Hematopoietic multipotent progenitor cell treated with erythropoietin and hydrocortisone succinate and interleukin-3 and kit ligand, for 6 days (in vitro differentiated cells): ENCODE measurements around the gene SLC9A3.

Experiments
- DNase-seq: peaks from one replicate; pipeline ENCODE4 v3.0.0-alpha.2; 2015

Gene SLC9A3

DNA sequence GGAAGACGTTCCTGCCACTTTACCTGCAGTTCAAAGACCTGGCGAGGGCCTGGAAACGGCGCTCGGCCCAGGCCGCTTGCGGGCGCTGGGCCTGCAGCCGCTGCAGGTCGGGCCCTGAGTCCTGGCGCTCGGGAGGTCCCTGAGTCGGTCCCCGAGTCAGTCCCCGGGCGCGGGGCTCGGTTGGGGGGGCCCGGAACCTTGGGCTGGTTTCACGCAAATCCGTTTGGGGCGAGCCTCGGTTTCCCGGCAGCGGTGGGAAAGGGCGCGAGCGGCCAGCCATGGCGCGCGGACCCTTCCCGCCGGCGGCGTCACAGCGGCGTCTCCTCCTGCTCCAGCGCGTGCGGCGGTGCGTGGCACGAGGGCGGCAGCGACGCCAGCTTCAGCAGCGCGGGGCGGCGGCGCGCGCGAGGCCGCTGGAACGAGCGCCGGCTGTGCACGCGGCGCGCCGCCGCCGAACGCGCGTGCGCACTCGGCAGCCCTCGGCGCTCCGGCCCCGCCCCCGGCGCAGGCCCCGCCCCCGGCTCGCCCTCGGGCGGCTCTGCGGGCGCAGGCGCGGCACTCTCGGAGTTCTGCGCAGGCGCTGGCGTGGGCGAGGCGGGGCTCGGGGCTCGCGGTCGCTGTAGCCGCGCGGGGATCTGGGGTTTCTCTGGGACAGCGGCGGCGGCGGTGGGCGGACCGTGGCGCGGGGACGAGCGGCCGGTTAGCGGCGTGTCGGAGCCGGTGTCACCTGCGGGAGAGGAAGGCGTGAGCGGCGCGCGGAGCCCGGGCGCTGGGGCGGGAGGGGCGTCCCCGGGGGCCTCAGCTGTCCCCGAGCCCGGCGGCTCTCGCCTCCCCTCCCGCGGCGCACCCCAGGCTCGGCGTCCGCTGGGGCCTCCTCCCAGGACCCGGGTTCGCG, 51.3 kb downstream of the SLC9A3 start:
- DNase-seq, result peak; percentile 89

DNA sequence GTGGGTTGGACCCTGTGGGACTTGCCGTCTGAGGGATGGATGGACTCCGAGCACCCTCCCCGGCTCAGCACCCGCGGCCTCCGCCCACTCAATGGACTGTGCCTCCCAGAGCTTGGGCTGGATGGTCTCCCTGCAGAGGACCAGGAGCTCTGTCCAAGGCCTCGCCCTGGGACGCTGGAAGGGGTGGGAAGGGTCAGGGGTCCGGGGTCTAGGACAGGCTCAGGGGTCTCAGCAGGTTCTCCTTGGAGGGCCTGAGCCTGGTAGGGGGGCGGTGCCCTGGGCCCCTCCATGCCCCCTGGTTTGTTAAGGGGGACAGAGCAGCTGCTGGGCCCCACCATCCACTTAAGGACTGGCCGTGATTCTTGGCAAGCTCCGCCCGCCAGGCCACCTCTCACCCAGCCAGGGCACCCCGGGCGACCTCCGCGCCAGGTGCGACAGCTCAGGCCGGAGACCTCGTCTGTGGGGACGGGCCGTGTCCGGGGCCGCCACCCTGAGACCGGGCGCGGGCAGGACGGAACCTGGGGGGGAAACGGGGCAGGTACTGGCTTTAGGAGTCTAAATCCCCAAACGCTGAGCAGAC, 52.1 kb downstream of the SLC9A3 start:
- DNase-seq, result peak; percentile 32

DNA sequence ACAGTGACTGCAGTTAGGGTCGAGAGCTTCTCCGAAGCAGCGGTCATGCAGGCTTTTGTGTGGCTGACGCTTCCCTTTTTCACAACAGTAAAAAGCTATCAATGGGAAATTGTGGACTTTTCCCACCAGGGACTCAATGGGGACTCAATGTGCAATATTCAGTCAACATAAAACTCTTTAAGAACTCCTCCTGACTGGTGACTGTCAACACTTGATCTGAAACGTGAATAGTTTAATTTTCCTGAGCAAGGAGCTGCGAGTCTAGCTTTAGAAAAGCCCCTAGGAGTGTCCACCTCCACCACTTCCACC, 52.5 kb downstream of the SLC9A3 start:
- peak; percentile 17 for DNase-seq

DNA sequence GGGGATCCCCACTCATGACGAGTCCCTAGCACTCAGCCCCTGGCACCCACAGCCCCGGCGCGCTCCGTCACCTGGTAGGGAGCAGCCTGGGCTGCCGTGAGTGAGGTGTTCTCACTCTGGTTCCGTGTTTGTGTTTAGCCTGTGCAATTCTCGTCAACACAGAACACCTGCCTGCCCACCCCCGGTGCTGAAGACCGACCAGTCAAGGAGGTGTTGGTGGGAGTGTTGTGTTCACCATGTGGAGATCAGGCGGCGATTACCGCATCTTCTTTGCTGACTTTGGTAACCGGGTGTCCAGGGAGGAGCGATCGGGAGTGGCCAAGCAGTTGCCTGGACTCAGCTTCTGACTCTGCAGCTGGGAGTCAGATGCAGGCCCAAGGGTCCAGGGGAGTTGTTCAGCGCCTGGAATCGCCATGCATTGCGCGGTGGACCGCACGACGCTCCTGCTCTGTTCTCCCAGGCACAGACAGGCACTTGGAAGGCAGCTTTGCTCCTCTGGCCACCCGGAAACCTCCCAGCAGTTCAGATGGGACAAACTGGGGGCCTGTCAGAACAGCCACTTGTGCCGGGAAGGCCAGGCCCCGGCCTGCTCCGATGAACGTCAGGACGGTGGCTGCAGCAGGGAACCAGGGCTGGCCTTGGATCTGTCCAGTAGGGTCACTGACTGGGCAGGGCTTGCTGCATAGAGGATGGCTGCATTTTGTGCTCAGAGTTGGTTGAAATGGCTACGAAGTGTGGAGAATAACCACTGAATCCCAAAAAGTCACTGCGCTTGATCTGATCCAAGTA, 53.1 kb downstream of the SLC9A3 start:
- DNase-seq, result no peak

DNA sequence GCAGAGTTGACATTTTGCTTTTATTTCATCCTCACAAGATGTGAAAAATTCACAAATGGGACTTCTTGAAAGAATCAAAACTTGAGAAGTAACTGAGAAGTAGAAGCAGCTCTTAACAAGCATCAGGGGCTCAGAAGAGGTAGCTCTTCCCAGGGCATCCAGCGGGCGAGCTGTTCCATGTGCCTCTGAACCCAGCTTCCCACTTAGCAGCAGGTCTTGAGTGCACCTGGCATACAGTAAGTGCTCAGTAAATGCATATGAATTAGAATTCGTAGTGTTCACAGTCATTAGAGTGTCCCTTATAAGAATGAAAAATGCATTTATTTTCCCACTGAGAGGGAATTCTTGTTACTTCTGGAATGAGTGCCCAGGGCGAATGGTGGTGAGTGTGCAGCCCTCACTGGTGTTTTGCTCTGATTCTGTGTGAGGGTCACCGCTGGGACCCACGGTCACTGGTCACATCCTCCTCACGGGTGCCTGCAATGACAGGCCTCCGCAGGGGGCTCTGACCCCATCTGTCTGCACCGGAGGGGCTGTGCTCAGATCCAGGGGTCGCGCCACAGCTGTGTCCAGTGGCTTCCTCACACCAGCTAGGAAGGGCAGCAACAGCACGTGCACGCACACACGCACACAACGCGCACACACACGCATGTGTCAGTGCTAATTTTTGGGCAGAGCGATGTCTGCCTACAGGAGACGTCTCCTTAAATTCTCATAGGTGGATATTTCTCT, 54.3 kb downstream of the SLC9A3 start:
- DNase-seq, result peak; percentile 16

DNA sequence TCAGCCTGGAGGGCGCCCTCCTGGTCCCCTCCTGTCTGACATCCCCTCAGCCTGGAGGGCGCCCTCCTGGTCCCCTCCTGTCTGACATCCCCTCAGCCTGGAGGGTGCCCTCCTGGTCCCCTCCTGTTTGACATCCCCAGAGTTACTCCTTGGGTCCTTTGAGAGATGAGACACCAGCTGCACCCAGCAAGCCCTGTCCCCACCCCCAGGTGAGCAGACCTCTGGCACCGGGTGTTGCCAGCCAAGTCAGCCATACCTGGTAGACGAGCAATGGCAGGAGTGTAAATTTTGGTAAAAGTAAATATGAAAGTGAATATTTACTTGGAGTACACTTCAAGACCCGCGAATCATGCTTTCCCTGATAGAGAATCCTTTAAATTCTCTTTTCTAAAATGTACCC, 55.8 kb downstream of the SLC9A3 start:
- no peak for DNase-seq

DNA sequence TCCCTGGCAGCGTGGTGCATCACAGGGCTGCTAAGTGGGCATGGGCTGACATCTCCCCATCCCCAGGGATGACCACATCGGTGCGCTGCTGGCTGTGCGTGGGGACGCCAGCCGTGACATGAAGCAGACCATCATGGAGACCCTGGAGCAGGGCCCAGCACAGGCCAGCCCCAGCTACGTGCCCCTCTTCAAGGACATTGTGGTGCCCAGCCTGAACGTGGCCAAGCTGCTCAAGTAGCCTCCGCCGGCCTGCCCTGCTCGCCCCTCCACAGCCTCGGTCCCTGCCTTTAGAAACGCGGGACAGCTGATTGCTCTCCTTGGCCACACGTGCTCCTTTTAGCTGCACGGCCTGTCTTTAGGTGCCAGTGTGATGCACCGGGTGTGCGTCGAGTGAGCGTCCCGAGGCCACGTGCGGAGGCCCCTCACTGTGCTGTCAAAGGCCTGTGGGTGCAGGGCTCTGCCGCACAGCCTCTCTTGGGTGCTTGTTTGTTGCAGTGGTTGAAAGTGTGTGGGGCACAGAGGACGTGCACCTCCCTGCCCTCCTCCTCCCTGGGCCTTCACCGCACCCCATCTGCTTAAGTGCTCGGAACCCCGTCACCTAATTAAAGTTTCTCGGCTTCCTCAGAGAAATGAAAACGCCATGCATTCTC, 57.5 kb downstream of the SLC9A3 start:
- DNase-seq, result no peak

DNA sequence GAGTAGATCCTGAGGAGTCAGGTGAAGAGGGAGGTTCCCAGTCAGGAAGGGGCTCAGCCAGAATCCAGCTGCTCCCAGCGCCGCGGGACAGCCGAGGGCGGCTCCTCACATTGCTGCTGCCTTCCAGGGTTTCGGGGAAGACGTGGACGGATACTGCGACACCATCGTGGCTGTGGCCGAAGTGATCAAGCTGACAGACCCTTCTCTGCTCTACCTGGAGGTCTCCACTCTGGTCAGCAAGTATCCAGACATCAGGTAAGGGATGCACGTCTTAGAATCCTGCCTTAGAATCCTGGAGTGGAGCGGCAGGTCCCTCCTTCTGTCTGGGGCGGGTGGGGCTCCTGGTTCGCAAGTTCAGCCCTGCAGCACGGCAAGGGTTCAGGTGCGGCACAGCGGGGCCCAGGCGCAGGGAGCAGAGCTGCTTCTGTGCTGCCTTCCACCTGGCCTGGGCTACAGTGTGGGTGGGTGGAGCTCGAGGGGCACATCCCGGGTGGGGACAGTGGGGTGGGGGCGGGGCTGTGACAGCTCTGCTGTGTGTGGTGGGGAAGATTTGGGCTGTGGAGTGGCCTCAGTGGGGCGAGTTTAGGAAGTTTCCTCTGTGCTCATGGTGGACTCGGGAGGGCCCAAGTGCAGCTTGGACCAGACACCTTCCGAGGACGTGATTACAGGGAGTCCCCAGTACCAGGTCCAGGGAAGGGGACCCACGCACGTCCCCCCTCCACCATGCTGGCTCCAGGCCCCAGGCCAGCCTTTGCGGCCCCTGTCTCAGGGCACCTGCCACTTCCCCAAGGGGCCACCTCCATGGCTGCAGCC, 58.5 kb downstream of the SLC9A3 start:
- DNase-seq, result no peak

DNA sequence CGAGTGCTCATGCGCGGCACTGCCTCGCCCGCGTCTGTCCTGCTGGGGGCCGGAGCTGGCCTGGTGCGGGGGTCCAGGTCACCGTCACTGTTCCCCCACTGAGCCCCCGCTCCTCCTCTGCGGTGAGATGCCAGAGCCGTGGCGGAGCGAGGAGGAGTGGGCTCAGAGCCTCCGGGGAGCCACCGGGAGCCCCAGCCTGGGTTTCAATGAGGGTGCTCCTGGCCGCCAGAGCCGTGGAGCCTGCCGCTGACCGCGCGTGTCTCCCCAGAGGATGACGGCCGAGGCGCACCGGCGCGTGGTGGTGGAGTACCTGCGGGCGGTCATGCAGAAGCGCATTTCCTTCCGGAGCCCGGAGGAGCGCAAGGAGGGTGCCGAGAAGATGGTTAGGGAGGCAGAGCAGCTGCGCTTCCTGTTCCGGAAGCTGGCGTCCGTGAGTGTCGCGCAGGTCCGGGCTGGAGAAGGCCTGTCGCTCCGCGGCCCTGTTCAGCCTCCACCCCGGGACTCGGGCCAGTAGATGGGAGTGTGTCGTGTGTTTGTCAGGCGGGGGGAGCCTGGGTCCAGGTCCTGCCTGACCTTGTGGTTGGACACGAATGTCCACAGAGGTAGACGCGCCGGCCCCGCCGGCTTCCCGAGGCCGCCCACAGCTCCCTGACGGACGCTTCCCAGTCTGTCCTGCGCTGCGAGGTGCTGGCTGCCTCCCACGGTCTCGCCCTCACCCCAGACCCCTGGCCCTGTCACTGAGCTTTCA, 59.2 kb downstream of the SLC9A3 start:
- DNase-seq, result no peak

DNA sequence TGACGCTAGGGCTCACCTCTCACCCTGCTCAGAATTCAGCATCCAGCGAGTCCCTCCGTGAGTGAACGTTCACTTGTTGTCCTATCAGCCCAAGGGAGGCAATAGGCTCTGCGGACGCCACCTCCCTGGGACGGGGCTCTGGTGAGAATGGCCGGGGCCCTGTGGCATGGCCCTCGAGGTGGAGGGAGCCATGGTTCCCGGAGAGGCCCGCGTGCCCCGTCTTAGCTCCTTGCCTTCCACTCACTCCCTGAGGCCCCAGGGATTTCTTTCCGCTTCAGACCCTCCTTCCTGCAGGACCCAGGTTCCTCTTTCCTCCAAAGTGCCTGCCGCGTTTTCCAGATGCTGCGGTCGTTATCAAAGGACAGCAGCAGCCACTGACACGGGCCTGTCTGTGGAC, 59.8 kb downstream of the SLC9A3 start:
- no peak for DNase-seq

DNA sequence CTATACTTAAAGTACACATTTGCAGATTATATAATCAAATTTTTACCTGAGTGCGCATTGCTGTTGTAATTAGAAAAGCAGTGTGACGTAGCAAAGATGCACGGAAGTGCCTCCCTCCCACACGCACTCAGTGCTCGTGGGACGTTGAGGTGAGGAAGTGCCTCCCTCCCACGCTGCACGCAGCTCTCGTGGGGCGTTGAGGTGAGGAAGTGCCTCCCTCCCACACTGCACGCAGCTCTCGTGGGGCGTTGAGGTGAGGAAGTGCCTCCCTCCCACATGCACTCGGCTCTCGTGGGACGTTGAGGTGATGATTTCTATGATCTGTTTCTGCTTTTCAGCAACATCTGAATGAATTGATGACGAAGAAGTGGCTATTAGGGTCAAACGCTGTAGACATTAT, 60.3 kb downstream of the SLC9A3 start:
- DNase-seq, result no peak

DNA sequence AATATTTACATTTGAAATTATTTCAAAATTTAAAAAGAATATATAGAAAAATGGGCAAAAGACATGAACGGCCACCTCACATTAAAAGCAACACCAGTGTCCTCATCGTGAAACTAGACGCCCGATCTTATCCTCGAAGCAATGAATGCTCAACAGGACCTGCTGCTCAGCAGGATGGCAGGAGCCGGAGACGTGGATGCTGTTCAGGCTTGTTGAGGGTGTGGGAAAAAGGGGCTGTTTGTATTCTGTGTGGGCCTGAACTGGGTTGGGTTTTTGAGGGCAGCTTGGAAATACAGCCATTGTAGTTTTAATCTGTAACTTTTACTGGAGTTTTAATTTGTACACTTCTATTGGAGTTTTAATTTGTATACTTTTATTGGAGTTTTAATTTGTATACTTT, 60.9 kb downstream of the SLC9A3 start:
- no peak for DNase-seq

DNA sequence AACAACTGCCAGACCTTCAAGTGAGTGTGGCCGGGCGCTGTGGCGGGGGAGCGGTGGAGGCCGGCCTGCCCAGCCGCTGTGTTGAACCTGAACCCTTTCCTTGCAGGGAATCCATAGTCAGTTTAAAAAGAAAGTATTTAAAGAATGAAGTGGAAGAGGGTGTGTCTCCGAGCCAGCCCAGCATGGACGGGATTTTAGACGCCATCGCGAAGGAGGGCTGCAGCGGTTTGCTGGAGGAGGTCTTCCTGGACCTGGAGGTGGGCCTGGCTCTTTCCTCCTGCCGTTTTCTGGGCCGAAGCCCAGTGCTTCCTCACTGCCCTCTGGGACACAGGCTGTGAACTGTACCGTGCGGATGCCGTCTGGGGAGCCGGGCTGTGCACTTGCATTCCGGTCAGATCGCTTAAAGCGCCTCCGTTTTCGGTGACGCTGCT, 62.2 kb downstream of the SLC9A3 start:
- DNase-seq, result no peak

DNA sequence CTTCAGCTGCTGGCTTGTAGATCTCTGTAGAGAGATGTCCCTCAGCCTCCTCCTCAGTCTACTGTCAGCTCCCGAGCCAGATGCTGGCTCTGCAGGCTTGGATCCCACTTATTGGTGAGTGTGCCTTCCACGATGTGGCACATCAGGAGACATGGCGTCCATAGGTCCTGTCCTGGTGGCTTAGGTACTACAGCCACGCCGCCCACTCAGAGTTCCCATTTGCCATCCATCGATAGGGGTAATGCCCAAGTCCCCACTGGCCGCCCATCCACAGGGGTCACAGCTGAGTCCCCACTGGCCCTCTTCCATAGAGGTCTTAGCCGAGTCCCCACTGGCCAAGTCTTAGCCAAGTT, 64.0 kb downstream of the SLC9A3 start:
- DNase-seq, result no peak

DNA sequence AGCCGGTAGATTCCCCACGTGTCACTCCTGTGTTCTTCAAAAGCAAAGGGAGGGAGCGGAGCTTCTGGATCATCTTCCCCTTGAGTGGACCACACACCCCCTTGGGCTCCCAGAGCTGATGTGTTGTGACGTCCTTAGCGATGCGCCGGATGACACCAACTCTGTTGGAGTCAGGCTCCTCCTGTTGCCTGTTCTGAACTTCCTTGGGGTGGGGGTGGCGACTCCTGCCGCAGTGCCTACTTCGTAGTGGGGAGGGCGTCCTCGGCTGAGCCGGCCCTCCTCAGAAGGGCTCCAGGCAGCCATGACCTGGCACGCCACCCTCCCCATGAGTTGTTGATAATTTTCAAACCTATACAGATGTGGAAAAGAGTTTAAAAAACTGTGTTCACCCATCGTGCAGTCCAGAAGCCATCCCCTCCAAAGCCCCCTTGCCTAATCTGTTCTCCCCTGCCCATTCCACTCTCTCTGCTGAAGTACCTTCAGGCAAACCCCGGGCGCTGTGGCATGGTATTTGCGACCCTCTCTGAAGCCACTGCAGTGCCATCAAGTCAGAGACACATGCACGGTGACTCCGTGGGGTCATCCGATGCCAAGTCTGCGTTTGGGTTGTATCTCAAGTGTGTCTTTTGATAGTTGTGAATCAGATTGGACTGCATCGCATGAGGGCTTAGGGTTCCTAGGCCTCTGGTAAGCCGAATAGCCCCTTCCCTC, 64.5 kb downstream of the SLC9A3 start:
- DNase-seq, result no peak

DNA sequence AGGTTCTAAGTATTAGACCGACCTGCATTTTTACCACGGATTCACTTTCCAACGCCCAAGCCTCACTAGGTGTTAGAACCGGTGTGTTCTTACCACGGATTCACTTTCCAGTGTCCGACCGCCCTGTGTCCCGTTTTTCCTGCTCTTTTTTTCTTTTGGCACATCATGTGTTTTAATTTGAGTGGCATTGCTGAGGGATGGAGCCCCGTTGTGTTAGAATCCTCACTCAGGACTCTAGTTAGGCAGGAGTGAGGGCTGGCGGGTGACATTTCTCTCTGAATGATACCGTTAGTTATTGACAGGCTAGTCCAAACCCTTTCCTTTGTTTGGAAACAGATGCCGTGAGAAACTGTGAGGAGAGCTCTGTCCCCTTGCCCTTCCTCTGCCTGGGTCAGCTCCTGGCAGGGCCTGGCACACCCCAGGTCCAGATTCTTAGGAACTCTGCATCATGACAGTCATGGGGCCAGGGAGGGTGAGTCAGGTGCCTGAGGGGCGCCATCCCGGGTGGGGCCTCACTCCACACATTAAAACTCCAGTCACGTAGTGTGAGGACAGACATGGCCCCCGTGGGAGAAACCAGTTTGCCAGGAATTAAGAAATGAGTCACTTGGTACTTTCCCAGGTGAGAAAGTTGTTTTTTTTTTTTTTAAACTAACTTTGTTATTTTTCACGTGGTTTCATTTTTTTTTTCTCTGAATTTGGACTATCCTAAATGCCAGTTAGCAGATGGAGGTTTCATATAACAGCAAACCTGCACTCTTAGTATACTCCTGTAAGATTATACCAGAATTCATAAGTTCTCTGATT, 65.5 kb downstream of the SLC9A3 start:
- DNase-seq, result no peak

DNA sequence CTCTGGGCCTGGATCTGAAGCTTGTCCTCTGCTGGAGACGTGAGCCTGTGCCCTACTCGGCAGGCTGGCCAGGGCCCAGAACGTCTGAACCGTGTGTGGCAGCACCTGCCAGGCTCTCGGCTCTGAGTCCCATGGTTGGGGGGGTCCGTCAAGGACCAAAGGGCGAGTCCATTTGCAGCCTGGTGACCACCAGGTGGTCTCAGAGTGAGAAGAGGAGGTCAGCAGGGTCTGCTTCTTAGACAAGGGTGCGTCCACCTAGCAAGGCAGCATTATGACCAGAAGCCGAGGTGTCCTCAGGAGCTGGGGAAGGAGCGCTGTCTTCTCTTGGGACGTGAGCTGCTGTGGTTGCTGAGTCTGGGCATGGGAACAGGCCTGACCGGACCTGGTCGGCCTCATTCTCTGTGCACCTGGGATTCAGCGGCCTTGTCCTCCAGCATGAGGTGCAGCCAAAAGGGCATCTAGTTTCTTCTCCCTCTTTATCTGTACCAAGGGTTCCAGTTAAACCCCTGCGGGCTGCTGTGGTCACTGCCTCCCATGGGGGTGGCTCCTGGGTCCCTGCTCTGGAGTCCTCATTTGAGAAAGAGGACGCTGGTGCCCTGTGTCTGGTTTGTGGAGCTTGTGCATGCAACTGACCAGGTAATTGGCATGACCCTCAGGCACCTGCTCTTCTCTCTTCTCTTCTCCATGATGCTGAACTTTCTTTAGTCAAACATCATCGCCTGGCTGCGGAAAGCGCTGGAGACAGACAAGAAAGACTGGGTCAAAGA, 66.9 kb downstream of the SLC9A3 start:
- DNase-seq, result no peak

DNA sequence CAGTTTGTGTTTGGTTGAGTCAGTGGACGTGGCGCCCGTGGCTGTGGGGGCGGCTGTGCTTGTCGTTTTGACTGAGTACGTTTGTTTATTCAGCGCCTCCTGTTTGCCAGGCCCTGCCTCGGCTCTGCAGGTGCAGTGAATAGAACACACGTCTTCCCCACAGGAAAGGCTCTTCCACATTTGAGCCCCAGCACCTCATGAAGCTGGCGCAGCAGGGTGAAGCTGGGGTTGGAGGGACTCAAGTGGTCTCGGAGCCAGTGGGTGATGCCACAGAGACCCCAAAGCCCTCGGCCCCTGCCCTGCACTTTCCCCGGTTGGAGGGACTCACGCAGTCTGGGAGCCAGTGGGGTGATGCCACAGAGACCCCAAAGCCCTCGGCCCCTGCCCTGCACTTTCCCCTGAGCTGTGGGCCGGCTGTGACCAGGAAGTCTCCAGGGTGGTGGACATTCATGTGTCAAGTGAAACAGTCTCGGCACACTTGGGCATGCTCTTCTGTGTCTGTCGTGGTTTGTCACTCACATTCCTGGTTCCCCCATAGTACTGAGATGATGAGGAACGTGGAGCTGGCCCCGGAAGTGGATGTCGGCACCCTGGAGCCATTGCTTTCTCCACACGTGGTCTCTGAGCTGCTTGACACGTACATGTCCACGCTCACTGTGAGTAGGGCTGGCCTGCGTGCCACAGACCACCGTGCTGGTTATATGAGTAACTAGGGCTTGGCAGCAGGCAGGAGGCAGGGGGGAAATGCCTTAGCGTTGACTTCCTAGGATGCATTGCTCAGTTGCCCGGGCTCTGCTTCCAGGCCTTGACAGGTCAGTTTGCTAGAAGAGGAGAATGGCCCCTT, 67.7 kb downstream of the SLC9A3 start:
- no peak for DNase-seq
